Activated naive CD4-positive, alpha-beta T cell treated with Interleukin-2 at 50 U/mL for 16 hours (primary cell): ENCODE data around the gene LPP.

Experiments
- DNase-seq: peaks from one replicate; pipeline ENCODE4 v3.0.0-alpha.2; 2020

The LPP gene

DNA sequence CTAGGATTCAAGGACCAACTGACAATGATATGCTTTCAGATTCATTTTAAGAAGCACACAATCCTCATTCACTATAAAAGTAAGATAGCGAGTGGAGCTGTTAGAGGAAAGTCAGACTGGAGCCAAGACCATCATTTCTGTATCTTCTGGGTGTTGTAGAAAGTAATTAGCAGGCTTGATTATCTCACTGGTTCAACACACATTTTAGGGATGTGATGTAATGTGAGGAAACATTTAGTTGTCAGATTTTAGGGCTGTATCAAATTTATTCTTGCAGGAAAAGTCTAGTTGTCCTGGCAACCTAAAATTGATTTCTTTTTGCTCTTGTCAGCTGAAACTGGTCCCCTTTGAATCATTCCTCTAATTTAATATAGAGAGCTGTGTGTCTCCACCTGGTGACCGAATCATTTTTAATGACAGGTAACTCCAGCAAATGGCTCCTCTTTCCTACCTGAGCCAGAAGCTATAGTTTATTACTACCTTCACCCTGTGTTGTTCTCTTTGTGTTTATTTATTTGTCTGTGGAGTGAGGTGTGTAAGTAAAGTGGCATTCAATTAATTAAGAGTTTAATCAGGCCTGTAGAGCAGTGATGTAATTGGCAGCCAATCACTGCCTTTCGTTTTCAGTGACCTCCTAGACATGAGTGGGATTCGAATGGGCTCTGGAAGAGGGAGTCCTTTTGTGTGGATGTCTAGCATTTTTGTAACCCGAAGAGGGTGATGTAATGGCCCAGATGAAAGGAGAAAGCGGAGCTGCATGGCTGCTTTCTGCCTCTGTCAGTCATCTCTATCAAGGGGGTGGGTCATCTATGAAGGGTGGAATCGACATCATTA lies 125.8 kb downstream of the LPP start:
- DNase-seq = no peak

GRCh38 chr3:188280627-188281026 lies 126.7 kb downstream of the LPP start:
- DNase-seq = no peak

DNA sequence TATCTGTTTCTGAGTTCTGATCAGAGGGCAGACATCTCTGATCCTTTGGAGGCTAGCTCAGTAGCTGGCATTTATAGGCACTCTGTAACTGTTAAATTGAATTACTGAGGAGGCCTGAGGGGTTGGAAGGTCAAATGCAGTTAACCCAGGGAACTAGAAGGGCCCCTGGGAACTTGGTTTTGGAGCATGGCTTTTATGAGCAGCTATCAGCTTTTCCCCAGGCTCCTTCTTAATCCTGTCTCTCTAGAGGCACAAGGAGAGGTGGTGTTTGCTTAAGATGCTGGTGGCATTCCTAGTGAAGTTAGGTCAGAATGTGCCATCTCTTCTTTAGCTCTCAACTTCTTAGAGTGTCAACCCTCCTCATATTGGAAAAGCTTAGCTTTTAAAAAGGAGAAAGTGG lies 128.9 kb downstream of the LPP start:
- no peak for DNase-seq

DNA sequence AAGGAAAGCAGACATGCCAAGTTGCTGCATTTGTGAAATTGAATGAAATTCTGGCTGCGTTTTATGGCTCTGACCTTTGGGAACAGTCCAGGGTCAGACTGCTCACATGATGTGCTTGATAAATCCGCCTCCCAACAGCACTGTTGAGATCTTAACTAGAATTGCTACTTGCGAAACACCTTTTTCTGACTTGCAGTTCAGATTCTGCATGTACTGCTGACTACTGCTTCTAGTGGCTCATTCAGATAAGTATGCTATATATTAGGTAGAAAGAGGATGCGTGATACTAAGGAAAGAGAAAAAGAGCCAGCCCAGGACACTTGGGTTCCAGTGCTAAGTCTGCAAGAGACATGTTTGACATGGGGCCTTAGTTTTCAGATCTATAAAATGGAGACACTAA lies 129.4 kb downstream of the LPP start:
- no peak for DNase-seq

- DNase-seq = peak; percentile 62
These were observed 130.7 kb downstream of the LPP start for GRCh38 chr3:188284455-188285212.

DNA sequence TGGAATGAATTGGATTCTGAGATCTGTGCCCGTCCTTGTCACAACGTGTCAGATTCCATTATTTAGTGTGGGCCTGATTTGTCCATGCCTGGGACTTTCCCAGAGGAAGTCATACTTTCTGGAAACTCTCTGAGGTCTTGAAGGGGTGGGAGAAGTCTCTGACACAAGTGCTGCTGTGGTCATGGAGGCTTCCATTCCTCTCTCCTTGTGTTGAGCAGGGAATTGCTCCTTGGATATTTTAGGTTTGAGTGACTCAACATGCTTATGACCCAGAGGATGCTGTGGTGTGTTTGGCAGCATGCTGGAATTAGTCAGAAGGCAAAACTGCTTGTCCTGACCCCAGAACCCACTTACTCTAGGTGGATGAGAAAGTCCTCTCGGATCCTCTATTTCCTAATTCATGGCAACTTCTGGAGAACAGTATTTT lies 132.1 kb downstream of the LPP start:
- no peak for DNase-seq

DNA sequence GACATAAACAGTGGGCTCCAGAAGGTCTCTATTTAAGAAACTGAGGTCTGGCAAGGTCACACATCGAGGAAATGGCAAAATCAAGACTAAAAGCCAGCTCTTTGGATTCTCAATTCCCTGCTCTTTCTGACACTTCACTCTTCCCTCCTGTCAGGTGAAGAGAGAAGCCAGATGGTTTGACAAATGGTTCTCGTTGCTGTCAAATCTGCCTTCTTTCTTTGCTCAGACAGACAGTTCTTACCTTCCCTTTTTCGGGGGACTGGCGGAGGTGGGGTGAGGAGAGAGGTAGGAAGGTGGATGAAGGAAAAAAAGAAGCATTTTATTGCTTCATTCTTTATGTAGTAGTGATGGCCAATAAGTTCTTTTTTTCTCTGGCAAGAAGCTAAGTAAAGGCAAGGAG lies 133.4 kb downstream of the LPP start:
- no peak for DNase-seq

GRCh38 chr3:188287762-188288505 lies 134.0 kb downstream of the LPP start:
- no peak for DNase-seq

DNA sequence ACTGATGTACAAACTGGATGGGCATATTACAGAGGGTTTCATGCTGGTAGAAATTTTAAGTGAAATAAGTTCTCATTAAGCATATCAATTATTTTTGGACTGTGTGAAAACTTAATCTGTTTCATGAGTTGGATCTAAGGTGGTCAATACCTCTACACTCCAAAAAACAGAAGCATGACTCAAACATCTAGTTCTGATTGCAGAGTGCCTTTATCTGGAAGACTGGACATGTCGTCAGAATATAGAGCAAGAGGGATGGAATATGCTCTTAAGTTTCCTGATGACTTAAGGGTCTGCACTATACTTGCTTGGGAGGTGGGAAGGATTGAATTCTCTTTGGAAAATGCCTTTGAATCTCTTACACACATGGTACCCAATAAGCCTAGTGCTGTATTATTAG lies 138.3 kb downstream of the LPP start:
- DNase-seq = no peak

DNA sequence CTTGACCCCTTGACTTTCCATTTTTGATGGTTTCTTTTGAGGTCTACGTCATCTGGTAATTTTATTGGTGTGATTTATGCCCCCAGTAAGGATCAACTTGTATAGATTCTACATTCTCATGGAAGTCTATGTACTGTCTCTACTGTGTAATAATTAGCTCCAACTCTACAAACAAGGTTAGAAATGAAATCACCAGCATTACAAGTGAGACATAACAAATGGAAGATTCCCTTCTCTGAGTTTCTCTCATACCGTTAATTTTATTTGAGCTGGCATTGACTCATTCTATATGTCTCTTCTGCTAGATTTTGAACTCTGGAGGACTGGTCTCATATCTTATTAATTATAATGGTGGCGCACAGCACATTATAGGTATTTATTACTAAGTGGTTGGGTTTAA lies 138.9 kb downstream of the LPP start:
- no peak for DNase-seq

GRCh38 chr3:188294113-188294512 lies 140.2 kb downstream of the LPP start:
- DNase-seq = no peak

DNA sequence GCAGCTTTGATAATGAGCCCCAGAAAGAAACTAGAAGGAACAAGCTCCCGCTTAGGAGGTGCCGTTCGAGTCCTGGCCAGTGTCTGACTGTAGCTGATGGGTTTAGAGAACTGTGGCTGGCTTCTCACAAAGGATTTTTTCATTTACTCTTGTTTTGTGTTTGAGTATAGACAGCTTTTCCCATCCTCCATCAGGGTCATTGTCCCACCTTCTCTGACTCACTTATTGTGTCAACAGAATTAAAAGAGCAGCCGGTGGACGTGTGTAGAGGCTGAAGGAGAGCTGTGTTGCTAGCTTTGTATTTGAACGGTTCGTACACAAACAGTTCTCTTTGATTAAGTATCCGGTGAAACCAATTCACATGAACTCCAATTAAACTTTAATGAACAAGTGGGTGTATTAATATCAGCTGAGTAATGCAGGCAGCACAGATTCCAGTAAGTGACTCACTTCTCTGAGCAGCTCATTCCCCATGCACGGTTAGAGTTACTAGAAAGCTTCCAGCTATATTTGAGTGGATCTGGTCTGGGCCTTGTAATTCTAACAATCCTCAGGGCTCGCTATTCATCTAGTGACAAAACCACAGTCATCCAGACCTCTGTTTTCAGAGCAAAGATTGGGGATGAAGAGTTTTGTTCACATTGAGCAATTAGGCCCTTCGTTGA lies 141.0 kb downstream of the LPP start:
- no peak for DNase-seq

- DNase-seq = no peak
These were observed 141.9 kb downstream of the LPP start for GRCh38 chr3:188295876-188296275.

GRCh38 chr3:188296761-188297612 lies 143.0 kb downstream of the LPP start:
- DNase-seq = no peak

- DNase-seq = no peak
These were observed 144.6 kb downstream of the LPP start for GRCh38 chr3:188298585-188298984.

- DNase-seq = peak; percentile 49
These were observed 145.1 kb downstream of the LPP start for GRCh38 chr3:188299068-188299467.

- no peak for DNase-seq
These were observed 145.8 kb downstream of the LPP start for GRCh38 chr3:188299708-188300107.

- DNase-seq = no peak
These were observed 147.2 kb downstream of the LPP start for GRCh38 chr3:188301147-188301546.

DNA sequence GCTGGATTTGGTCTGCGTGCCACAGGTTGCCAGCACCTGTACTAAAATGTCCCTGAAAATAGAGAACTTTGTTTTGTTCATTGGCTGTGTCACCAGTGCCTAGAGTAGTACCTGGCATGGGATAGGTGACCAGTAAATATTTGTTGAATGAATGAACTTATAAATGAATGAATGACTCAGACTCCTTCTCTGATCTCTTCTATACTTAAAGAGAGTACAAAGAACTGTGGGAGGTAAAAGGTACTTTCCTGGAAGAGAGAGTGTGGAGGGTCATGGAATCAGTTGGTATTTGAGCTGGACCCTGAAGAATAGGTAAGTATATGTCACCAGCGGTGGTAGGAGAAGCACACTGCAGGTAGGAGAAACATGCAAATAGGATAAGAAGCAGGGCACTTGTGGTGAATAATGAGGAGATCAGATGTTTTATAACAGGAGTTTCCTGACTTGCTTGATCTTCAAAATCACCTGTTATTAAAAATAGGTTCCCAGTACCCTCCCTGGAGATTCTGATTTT lies 149.4 kb downstream of the LPP start:
- no peak for DNase-seq

DNA sequence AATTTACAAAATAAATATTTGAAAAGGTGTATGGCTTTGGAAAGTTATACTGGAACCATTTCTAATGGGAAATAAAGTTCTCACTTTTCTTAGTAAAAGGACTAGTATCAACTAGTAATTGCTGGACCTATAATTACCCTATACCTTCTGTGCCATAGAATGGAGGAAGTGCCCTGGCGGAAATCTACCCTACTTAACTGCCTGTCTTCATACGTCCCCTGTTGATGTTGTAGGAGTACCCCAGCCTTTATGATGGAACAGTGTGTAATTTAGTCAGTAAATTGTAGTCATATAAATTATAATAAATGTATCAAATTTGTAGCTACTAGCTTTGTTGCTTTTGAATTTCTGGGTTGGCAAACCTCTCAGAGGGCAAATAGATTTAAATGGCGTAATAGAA lies 149.9 kb downstream of the LPP start:
- no peak for DNase-seq

GRCh38 chr3:188304501-188304900 lies 150.5 kb downstream of the LPP start:
- no peak for DNase-seq

DNA sequence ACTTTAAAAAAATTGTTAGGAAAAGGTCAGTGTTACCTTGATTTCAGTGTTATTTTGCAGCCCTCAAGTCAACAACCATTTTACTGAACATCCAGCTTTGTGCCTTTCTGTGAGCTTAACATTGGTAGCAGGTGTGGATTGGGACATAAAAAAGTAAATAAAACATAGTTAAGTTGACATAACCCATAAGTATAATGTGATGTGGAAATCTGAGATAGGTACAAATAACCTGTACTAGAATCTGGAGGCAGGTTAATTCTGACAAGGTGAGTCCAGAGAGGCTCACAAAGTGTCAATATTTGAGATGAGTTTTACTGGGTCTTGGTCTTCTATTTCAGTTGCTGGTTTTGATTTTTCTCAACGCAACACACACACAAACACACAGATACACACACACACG lies 151.3 kb downstream of the LPP start:
- no peak for DNase-seq
